Keratinocyte (primary cell): ENCODE data around the gene C18orf54.

Experiments
- EZH2 ChIP-seq: IDR thresholded peaks from one replicate; pipeline ENCODE4 v1.6.1; 2012; ENCODE audit warnings: inconsistent platforms, mild to moderate bottlenecking, low read length, moderate library complexity
- TF ChIP-seq, protein P1 (sequence below), 3 experiments: IDR thresholded peaks in 1 of 3; conservative IDR thresholded peaks in 1 of 3; optimal IDR thresholded peaks in 1 of 3; 2 replicates in 2 of 3; 3 replicates in 1 of 3; pipeline versions ENCODE3 to v1.5.1; 2011; ENCODE audit warnings: low read length in 3 of 3, mild to moderate bottlenecking in 3 of 3, moderate library complexity in 2 of 3, control low read depth in 1 of 3, inconsistent platforms in 1 of 3; ENCODE audit not compliant: insufficient read depth in 2 of 3; ENCODE audit errors: extremely low read depth in 1 of 3

DNA sequence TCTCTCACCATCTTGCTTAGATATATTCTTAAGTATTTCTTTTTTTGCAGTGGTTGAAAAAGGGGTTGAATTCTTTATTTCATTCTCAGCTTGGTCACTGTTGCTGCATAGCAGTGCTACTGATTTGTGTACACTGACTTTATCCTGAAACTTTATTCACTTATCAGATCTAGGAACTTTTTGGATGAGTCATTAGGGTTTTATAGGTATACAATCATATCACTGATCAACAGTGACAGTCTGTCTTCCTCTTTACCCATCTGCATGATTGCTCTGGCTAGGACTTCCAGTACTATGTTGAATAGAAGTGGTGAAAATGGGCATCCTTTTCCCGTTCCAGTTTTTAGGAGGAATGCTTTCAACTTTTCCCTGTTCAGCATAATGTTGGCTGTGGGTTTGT lies 6.5 kb upstream of the C18orf54 start:
- TF ChIP-seq, protein P1, sequence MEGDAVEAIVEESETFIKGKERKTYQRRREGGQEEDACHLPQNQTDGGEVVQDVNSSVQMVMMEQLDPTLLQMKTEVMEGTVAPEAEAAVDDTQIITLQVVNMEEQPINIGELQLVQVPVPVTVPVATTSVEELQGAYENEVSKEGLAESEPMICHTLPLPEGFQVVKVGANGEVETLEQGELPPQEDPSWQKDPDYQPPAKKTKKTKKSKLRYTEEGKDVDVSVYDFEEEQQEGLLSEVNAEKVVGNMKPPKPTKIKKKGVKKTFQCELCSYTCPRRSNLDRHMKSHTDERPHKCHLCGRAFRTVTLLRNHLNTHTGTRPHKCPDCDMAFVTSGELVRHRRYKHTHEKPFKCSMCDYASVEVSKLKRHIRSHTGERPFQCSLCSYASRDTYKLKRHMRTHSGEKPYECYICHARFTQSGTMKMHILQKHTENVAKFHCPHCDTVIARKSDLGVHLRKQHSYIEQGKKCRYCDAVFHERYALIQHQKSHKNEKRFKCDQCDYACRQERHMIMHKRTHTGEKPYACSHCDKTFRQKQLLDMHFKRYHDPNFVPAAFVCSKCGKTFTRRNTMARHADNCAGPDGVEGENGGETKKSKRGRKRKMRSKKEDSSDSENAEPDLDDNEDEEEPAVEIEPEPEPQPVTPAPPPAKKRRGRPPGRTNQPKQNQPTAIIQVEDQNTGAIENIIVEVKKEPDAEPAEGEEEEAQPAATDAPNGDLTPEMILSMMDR (optimal IDR thresholded peaks at IDR 0.05 in 1 of 3, IDR thresholded peaks at IDR 0.05 in 1 of 3, conservative IDR thresholded peaks at IDR 0.05 in 1 of 3; ENCODE audit: extremely low read depth in 1 of 3, insufficient read depth in 2 of 3, low read length in 3 of 3) = no peak
- no peak for TF ChIP-seq EZH2
